HCT116 (cell line): Measurements from ENCODE around the gene LIMK2. TPM values are rescaled to one million over a fixed set of nuclear protein-coding genes. Genes with fewer than 3 reads are reported as not detected.
A peak's percentile ranks its signal among the peaks of the same experiment; 100 is the strongest.

Source experiments
- ATAC-seq: fragments of 200-7000 bp; cut with Tn5 transposase; 2 replicates; pipeline ENCODE4 v1.9.1; 2020; ENCODE audit warnings: mild to moderate bottlenecking, moderate library complexity
- BruUV-seq: library from RNA; stranded (reverse); fragments of 400-500 nt; replicated peaks from 2 replicates; lab custom pipeline; 2021; lab: Mats Ljungman, UMichigan
- CTCF ChIA-PET: fragments of 300-600 bp; sonication (Branson Sonifier 250); formaldehyde crosslinking; loops from one replicate; lab custom pipeline; 2021; ENCODE audit warnings: antibody characterized with exemption; lab: Charles Lee
- POLR2A ChIA-PET: fragments of 300-600, 350-600 bp; sonication (Branson Sonifier 250); formaldehyde crosslinking; loops from one replicate; lab custom pipeline; 2021; ENCODE audit warnings: antibody characterized with exemption; lab: Charles Lee
- RAD21 ChIA-PET, 2 experiments: fragments of 300-600 bp; sonication (Branson Sonifier 250); formaldehyde crosslinking; loops; one replicate each; lab custom pipeline; 2023; ENCODE audit warnings: low total read pairs in 2 of 2; ENCODE audit not compliant: uncharacterized antibody in 2 of 2, unreplicated experiment in 2 of 2, low non-redundant PET in 1 of 2; lab: Charles Lee
- DNase-seq: peaks from one replicate; pipeline ENCODE4 v3.0.0-alpha.2; 2010; ENCODE audit warnings: low read depth, low spot score
- H2AFZ ChIP-seq: fragments of 200-600 bp; shearing (Covaris generic), sonication (generic); 2 replicates; pipeline ENCODE4 v1.6.1; 2017; ENCODE audit warnings: low read depth, mixed run types, mixed read lengths, antibody characterized with exemption, low read length; ENCODE audit not compliant: poor library complexity, severe bottlenecking
- H3K27ac ChIP-seq: 2 replicates; pipeline ENCODE4 v1.5.1; 2012; ENCODE audit warnings: low read depth, low read length
- H3K27me3 ChIP-seq: fragments of 200-600 bp; sonication (generic); 2 replicates; pipeline ENCODE4 v1.6.1; 2016; ENCODE audit warnings: mixed run types, low read length, mixed read lengths; ENCODE audit not compliant: insufficient read depth
- H3K36me3 ChIP-seq, 2 experiments: fragments of 200-500 bp in 1 of 2; fragments of 200-600 bp in 1 of 2; sonication (Bioruptor generic) in 1 of 2; sonication (generic) in 1 of 2; 2 replicates each; pipeline versions ENCODE4 v1.5.1 to v1.6.1; 2014 to 2016; ENCODE audit warnings: low read length in 2 of 2, inconsistent platforms in 1 of 2, mixed read lengths in 1 of 2, mixed run types in 1 of 2; ENCODE audit not compliant: insufficient read depth in 2 of 2, control insufficient read depth in 1 of 2
- H3K4me1 ChIP-seq, 2 experiments: fragments of 200-600 bp in 1 of 2; sonication (generic) in 1 of 2; 2 replicates each; pipeline versions ENCODE4 v1.5.1 to v1.6.1; 2012 to 2017; ENCODE audit warnings: low read length in 2 of 2, inconsistent platforms in 1 of 2, mild to moderate bottlenecking in 1 of 2, mixed read lengths in 1 of 2, mixed run types in 1 of 2, moderate library complexity in 1 of 2; ENCODE audit not compliant: insufficient read depth in 2 of 2, control insufficient read depth in 1 of 2
- H3K4me2 ChIP-seq: fragments of 200-600 bp; sonication (generic); 2 replicates; pipeline ENCODE4 v1.6.1; 2017; ENCODE audit warnings: mixed run types, low read length, mixed read lengths
- H3K4me3 ChIP-seq, 2 experiments: fragments of 200-600 bp in 1 of 2; sonication (generic) in 1 of 2; replicated peaks in 1 of 2; 2 replicates each; pipeline ENCODE4 v1.5.1; 2011 to 2016; ENCODE audit warnings: low read length in 2 of 2, control low read depth in 1 of 2, low read depth in 1 of 2, mild to moderate bottlenecking in 1 of 2, mixed read lengths in 1 of 2, mixed run types in 1 of 2
- H3K79me2 ChIP-seq: fragments of 200-600 bp; sonication (generic); 2 replicates; pipeline ENCODE4 v1.6.1; 2017; ENCODE audit warnings: mild to moderate bottlenecking, mixed run types, low read length, moderate library complexity, mixed read lengths; ENCODE audit not compliant: insufficient read depth
- H3K9ac ChIP-seq: fragments of 200-600 bp; sonication (generic); 2 replicates; pipeline ENCODE4 v1.6.1; 2016; ENCODE audit warnings: low read length, mixed read lengths
- H3K9me2 ChIP-seq: fragments of 200-600 bp; sonication (generic), shearing (Covaris generic); 2 replicates; pipeline ENCODE4 v1.6.1; 2017; ENCODE audit warnings: mixed run types, mild to moderate bottlenecking, moderate library complexity; ENCODE audit not compliant: insufficient read depth
- H3K9me3 ChIP-seq, 2 experiments: fragments of 200-500 bp in 1 of 2; fragments of 200-600 bp in 1 of 2; sonication (Bioruptor generic) in 1 of 2; sonication (generic) in 1 of 2; 2 replicates each; pipeline ENCODE4 v1.6.1; 2014 to 2017; ENCODE audit warnings: low read length in 2 of 2, mixed read lengths in 2 of 2, inconsistent platforms in 1 of 2, low read depth in 1 of 2, mild to moderate bottlenecking in 1 of 2, mixed run types in 1 of 2, moderate library complexity in 1 of 2; ENCODE audit not compliant: control insufficient read depth in 1 of 2, insufficient read depth in 1 of 2
- H4K20me1 ChIP-seq: fragments of 200-600 bp; sonication (generic), shearing (Covaris generic); 2 replicates; pipeline ENCODE4 v1.6.1; 2017; ENCODE audit warnings: mixed run types, mild to moderate bottlenecking, moderate library complexity; ENCODE audit not compliant: insufficient read depth
- EGR1 ChIP-seq: IDR thresholded peaks from 2 replicates; pipeline ENCODE4 v1.6.1; 2012; ENCODE audit warnings: low read depth
- ELF1 ChIP-seq: IDR thresholded peaks from 2 replicates; pipeline ENCODE4 v1.6.1; 2012; ENCODE audit warnings: low read depth, borderline replicate concordance
- EZH2phosphoT487 ChIP-seq: fragments of 200-600 bp; IDR thresholded peaks from 2 replicates; pipeline ENCODE4 v1.6.1; 2018; ENCODE audit warnings: antibody characterized with exemption, borderline replicate concordance
- FOSL1 ChIP-seq: IDR thresholded peaks from 2 replicates; pipeline ENCODE4 v1.6.1; 2012; ENCODE audit warnings: low read depth
- JUND ChIP-seq: IDR thresholded peaks from 2 replicates; pipeline ENCODE4 v1.6.1; 2012
- RAD21 ChIP-seq: IDR thresholded peaks from 2 replicates; pipeline ENCODE4 v1.6.1; 2012; ENCODE audit warnings: low read depth, mild to moderate bottlenecking
- SIN3A ChIP-seq: IDR thresholded peaks from 2 replicates; pipeline ENCODE4 v1.6.1; 2012; ENCODE audit warnings: low read depth
- SP1 ChIP-seq: IDR thresholded peaks from 2 replicates; pipeline ENCODE4 v1.6.1; 2012; ENCODE audit warnings: low read depth
- SRF ChIP-seq: IDR thresholded peaks from 2 replicates; pipeline ENCODE4 v1.6.1; 2012; ENCODE audit warnings: low read depth
- TCF7L2 ChIP-seq: IDR thresholded peaks from 2 replicates; pipeline ENCODE4 v1.7.0; 2011; ENCODE audit warnings: borderline replicate concordance, inconsistent platforms; ENCODE audit not compliant: insufficient read depth, insufficient read length; ENCODE audit errors: extremely low read depth
- YY1 ChIP-seq: IDR thresholded peaks from 2 replicates; pipeline ENCODE4 v1.6.1; 2011; ENCODE audit warnings: low read length, low read depth, moderate library complexity, mild to moderate bottlenecking; ENCODE audit not compliant: insufficient replicate concordance; ENCODE audit errors: extremely low read depth
- ZNF274 ChIP-seq: fragments of 200-500 bp; sonication (Bioruptor generic); IDR thresholded peaks from 2 replicates; pipeline ENCODE4 v1.6.1; 2014; ENCODE audit warnings: mild to moderate bottlenecking, low read depth, low read length, inconsistent platforms
- intact Hi-C: fragments of 100-400 bp; cut with micrococcal nuclease; formaldehyde crosslinking; loops from 2 replicates; pipeline ENCODE4 v1.10.0; 2022
- total RNA-seq: library from RNA; stranded (reverse); gene quantifications from one replicate; pipeline ENCODE4 v1.2.1, GENCODE V29; 2021; ENCODE audit not compliant: unreplicated experiment
- TF ChIP-seq, protein P1 (sequence below): IDR thresholded peaks from 2 replicates; pipeline ENCODE4 v1.6.1; 2012
- TF ChIP-seq, protein P2 (sequence below): IDR thresholded peaks from 2 replicates; pipeline ENCODE4 v1.6.1; 2012
- TF ChIP-seq, protein P3 (sequence below): IDR thresholded peaks from 2 replicates; pipeline ENCODE4 v1.6.1; 2012; ENCODE audit warnings: low read depth
- TF ChIP-seq, protein P4 (sequence below), 3 experiments: fragments of 200-600 bp in 1 of 3; sonication (generic) in 1 of 3; IDR thresholded peaks in 2 of 3; conservative IDR thresholded peaks in 1 of 3; 2 replicates each; pipeline ENCODE4 v1.5.1; 2012 to 2017; ENCODE audit warnings: low read depth in 2 of 3, low read length in 2 of 3, antibody characterized with exemption in 1 of 3, borderline replicate concordance in 1 of 3, control low read depth in 1 of 3, mild to moderate bottlenecking in 1 of 3, mixed read lengths in 1 of 3, mixed run types in 1 of 3, moderate library complexity in 1 of 3; ENCODE audit not compliant: insufficient read depth in 1 of 3
- TF ChIP-seq, protein P5 (sequence below): IDR thresholded peaks from 2 replicates; pipeline ENCODE4 v1.6.1; 2011; ENCODE audit warnings: mild to moderate bottlenecking, low read length, moderate library complexity; ENCODE audit not compliant: insufficient replicate concordance; ENCODE audit errors: extremely low read depth

LIMK2 gene
- total RNA-seq, 1 experiment from 2014 or later = 21.9 TPM

DNA sequence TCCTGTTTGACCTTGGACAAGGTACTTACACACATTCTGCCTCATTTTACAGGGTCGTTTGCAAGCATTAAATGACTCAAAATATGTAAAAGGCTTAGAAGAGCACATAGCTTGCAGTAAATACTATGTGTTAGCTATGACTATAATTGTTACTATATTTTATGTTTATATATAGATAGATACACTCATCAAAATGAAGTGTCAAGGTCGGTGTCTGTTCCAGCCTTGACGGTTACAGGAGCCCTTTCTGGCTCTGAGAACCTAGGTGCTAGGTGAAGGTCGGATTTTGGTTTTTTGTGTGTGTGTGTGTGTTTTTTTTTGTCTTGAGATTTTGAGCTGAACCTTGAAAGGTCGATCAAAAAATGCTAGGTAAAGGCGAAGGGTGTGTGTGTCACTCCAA is 24.5 kb upstream of the LIMK2 start:
- CTCF ChIA-PET = no interaction called here
- Histone ChIP-seq H3K4me2 (no peak overlapping the region), H3K4me3 (no peak overlapping the region), H4K20me1 (no peaks in the 10 kb centered on the region), H3K9me2 (no peaks in the 10 kb centered on the region), H3K27ac (no peak overlapping the region), H2AFZ (no peak overlapping the region), H3K79me2 (no peaks in the 10 kb centered on the region), H3K36me3 (no peaks in the 10 kb centered on the region), H3K9ac (no peak overlapping the region), H3K4me1 (no peaks in the 10 kb centered on the region), H3K27me3 (no peaks in the 10 kb centered on the region), H3K9me3 (no peaks in the 10 kb centered on the region)
- BruUV-seq = TSS peak; percentile 12
- RAD21 ChIA-PET = no interaction called here
- POLR2A ChIA-PET = no interaction called here
- intact Hi-C loops = no loop called here
- DNase-seq (no peak), ATAC-seq (no peak)
- TF ChIP-seq ZNF274 = no peak
- no peak for TF ChIP-seq TCF7L2
- no peak for TF ChIP-seq RAD21
- TF ChIP-seq, protein P1, sequence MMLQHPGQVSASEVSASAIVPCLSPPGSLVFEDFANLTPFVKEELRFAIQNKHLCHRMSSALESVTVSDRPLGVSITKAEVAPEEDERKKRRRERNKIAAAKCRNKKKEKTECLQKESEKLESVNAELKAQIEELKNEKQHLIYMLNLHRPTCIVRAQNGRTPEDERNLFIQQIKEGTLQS = no peak
- TF ChIP-seq, protein P2, sequence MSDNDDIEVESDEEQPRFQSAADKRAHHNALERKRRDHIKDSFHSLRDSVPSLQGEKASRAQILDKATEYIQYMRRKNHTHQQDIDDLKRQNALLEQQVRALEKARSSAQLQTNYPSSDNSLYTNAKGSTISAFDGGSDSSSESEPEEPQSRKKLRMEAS = no peak
- TF ChIP-seq SIN3A = no peak
- TF ChIP-seq, protein P3, sequence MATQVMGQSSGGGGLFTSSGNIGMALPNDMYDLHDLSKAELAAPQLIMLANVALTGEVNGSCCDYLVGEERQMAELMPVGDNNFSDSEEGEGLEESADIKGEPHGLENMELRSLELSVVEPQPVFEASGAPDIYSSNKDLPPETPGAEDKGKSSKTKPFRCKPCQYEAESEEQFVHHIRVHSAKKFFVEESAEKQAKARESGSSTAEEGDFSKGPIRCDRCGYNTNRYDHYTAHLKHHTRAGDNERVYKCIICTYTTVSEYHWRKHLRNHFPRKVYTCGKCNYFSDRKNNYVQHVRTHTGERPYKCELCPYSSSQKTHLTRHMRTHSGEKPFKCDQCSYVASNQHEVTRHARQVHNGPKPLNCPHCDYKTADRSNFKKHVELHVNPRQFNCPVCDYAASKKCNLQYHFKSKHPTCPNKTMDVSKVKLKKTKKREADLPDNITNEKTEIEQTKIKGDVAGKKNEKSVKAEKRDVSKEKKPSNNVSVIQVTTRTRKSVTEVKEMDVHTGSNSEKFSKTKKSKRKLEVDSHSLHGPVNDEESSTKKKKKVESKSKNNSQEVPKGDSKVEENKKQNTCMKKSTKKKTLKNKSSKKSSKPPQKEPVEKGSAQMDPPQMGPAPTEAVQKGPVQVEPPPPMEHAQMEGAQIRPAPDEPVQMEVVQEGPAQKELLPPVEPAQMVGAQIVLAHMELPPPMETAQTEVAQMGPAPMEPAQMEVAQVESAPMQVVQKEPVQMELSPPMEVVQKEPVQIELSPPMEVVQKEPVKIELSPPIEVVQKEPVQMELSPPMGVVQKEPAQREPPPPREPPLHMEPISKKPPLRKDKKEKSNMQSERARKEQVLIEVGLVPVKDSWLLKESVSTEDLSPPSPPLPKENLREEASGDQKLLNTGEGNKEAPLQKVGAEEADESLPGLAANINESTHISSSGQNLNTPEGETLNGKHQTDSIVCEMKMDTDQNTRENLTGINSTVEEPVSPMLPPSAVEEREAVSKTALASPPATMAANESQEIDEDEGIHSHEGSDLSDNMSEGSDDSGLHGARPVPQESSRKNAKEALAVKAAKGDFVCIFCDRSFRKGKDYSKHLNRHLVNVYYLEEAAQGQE = no peak
- TF ChIP-seq EZH2phosphoT487 = no peak
- TF ChIP-seq, protein P4, sequence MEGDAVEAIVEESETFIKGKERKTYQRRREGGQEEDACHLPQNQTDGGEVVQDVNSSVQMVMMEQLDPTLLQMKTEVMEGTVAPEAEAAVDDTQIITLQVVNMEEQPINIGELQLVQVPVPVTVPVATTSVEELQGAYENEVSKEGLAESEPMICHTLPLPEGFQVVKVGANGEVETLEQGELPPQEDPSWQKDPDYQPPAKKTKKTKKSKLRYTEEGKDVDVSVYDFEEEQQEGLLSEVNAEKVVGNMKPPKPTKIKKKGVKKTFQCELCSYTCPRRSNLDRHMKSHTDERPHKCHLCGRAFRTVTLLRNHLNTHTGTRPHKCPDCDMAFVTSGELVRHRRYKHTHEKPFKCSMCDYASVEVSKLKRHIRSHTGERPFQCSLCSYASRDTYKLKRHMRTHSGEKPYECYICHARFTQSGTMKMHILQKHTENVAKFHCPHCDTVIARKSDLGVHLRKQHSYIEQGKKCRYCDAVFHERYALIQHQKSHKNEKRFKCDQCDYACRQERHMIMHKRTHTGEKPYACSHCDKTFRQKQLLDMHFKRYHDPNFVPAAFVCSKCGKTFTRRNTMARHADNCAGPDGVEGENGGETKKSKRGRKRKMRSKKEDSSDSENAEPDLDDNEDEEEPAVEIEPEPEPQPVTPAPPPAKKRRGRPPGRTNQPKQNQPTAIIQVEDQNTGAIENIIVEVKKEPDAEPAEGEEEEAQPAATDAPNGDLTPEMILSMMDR (IDR thresholded peaks at IDR 0.05 in 2 of 3, conservative IDR thresholded peaks at IDR 0.05 in 1 of 3; ENCODE audit: borderline replicate concordance in 1 of 3, insufficient read depth in 1 of 3, low read depth in 2 of 3, low read length in 2 of 3) = no peak
- TF ChIP-seq SRF = no peak
- TF ChIP-seq FOSL1 = no peak
- no peak for TF ChIP-seq EGR1
- no peak for TF ChIP-seq JUND
- TF ChIP-seq YY1 = no peak
- no peak for TF ChIP-seq ELF1
- TF ChIP-seq, protein P5, sequence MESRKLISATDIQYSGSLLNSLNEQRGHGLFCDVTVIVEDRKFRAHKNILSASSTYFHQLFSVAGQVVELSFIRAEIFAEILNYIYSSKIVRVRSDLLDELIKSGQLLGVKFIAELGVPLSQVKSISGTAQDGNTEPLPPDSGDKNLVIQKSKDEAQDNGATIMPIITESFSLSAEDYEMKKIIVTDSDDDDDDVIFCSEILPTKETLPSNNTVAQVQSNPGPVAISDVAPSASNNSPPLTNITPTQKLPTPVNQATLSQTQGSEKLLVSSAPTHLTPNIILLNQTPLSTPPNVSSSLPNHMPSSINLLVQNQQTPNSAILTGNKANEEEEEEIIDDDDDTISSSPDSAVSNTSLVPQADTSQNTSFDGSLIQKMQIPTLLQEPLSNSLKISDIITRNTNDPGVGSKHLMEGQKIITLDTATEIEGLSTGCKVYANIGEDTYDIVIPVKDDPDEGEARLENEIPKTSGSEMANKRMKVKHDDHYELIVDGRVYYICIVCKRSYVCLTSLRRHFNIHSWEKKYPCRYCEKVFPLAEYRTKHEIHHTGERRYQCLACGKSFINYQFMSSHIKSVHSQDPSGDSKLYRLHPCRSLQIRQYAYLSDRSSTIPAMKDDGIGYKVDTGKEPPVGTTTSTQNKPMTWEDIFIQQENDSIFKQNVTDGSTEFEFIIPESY = no peak
- TF ChIP-seq SP1 = no peak
